Measurements from ENCODE around the gene HOXA3. TPM values are rescaled to one million over a fixed set of nuclear protein-coding genes. Genes with fewer than 3 reads are reported as not detected.

HOXA3 gene
- total RNA-seq, 1 experiment from 2014 or later, result 30.2 TPM

DNA sequence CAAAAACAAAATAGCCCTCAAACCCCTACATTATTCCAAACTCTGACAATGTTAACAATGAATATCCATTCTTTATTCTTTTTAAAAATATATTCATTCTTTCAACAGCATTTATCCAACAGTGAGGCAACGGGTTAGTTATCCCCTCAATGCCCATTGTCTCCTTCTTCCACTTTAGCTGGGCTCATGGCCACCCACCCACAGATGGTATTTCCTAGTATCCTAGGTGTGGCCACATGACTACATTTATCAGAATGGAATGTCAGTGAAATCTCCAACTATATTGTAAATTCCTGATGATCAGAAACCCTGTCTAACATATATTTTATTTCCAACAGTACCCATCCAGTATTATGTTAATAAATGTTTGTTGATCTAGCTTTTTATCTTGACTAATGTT is 70.2 kb downstream of the HOXA3 start:
- DNase-seq (ENCODE audit: low read depth, low spot score), result no peak
- ChIA-PET POLR2A (no interaction called here), CTCF (no interaction called here)
- in situ Hi-C loops (cut with HindIII; ENCODE audit: low pct_unique_long_range_greater_than_20kb, low sequenced_read_pairs) (no loop called here), intact Hi-C loops (cut with micrococcal nuclease; ENCODE audit: unreplicated experiment) (no loop called here)
- H3K36me3 ChIP-seq (ENCODE audit: control insufficient read depth, insufficient read depth, low read length), result no peaks in the 10 kb centered on the region
- H3K4me1 ChIP-seq (ENCODE audit: control insufficient read depth, insufficient read depth, low read length), result peaks cover 5% of the 10 kb centered on the region; the same call in 1 of the 2 replicates
- H3K9me3 ChIP-seq (ENCODE audit: control insufficient read depth, insufficient read depth, low read depth, low read length), result no peaks in the 10 kb centered on the region
- ATAC-seq, result no peak
- H3K27me3 ChIP-seq (ENCODE audit: control insufficient read depth, insufficient read depth, low read length), result no peaks in the 10 kb centered on the region
- H3K4me3 ChIP-seq (ENCODE audit: low read depth in 2 of 2, low read length in 2 of 2), result no peak overlapping the region
- no TSS peak for BruUV-seq (replicated peaks)
- H3K27ac ChIP-seq (ENCODE audit: low read length), result no peak overlapping the region
- TF ChIP-seq TCF7L2 (IDR thresholded peaks at IDR 0.05; ENCODE audit: low read depth, low read length), result no peak
- TF ChIP-seq REST (IDR thresholded peaks at IDR 0.05; ENCODE audit: insufficient read depth in 1 of 2, low read depth in 2 of 2, low read length in 1 of 2), result no peak
- TF ChIP-seq SIN3A (IDR thresholded peaks at IDR 0.05; ENCODE audit: borderline replicate concordance, insufficient read depth, low read depth, low read length), result no peak
- no peak for TF ChIP-seq CTCF (IDR thresholded peaks at IDR 0.05)
- no peak for TF ChIP-seq POLR2AphosphoS5 (IDR thresholded peaks at IDR 0.05; ENCODE audit: low read depth, low read length)

- H3K27me3 ChIP-seq (ENCODE audit: control insufficient read depth, insufficient read depth, low read length), result no peaks in the 10 kb centered on the region
- ChIA-PET CTCF (no interaction called here), POLR2A (no interaction called here)
- H3K36me3 ChIP-seq (ENCODE audit: control insufficient read depth, insufficient read depth, low read length), result no peaks in the 10 kb centered on the region
- DNase-seq (ENCODE audit: low read depth, low spot score) (no peak), ATAC-seq (peak; percentile 65; the same call in 1 of the 2 replicates)
- H3K4me1 ChIP-seq (ENCODE audit: control insufficient read depth, insufficient read depth, low read length), result peaks cover 5% of the 10 kb centered on the region; the same call in 1 of the 2 replicates
- BruUV-seq (replicated peaks), result no TSS peak
- no peaks in the 10 kb centered on the region for H3K9me3 ChIP-seq (ENCODE audit: control insufficient read depth, insufficient read depth, low read depth, low read length)
- intact Hi-C loops (cut with micrococcal nuclease; ENCODE audit: unreplicated experiment) (no loop called here), in situ Hi-C loops (cut with HindIII; ENCODE audit: low pct_unique_long_range_greater_than_20kb, low sequenced_read_pairs) (no loop called here)
- no peak overlapping the region for H3K4me3 ChIP-seq (ENCODE audit: low read depth in 2 of 2, low read length in 2 of 2)
- TF ChIP-seq TCF7L2 (IDR thresholded peaks at IDR 0.05; ENCODE audit: low read depth, low read length) (no peak), SIN3A (IDR thresholded peaks at IDR 0.05; ENCODE audit: borderline replicate concordance, insufficient read depth, low read depth, low read length) (no peak), CTCF (IDR thresholded peaks at IDR 0.05) (no peak), POLR2AphosphoS5 (IDR thresholded peaks at IDR 0.05; ENCODE audit: low read depth, low read length) (no peak), REST (IDR thresholded peaks at IDR 0.05; ENCODE audit: insufficient read depth in 1 of 2, low read depth in 2 of 2, low read length in 1 of 2) (no peak)
- H3K27ac ChIP-seq (ENCODE audit: low read length), result peak overlapping the region; percentile 8; the same call in 1 of the 2 replicates
These were observed 71.4 kb downstream of the HOXA3 start for GRCh38 chr7:27080844-27081436.
